HepG2 (cell line): ENCODE measurements around the gene G6PD. TPM values are rescaled to one million over a fixed set of nuclear protein-coding genes. Genes with fewer than 3 reads are reported as not detected.

Experiments
- ARNT2 ChIP-seq: sonication (generic); formaldehyde crosslinking; IDR thresholded peaks from 2 replicates; pipeline ENCODE4 v1.8.0; 2022; ENCODE audit warnings: mild to moderate bottlenecking, low read depth, missing genetic modification reagents, moderate library complexity
- HNRNPK ChIP-seq: fragments of 200-400 bp; formaldehyde crosslinking; IDR thresholded peaks from 2 replicates; pipeline ENCODE4 v1.6.1; 2018; ENCODE audit warnings: low read length, low read depth, moderate library complexity, mild to moderate bottlenecking; ENCODE audit not compliant: poor library complexity, severe bottlenecking
- KAT2B ChIP-seq: fragments of 150-350 bp; IDR thresholded peaks from 2 replicates; pipeline ENCODE4 v1.6.1; 2014; ENCODE audit warnings: low read depth, low read length, borderline replicate concordance
- MAF1 ChIP-seq: sonication (generic); formaldehyde crosslinking; IDR thresholded peaks from 2 replicates; pipeline ENCODE4 v1.5.0; 2020; ENCODE audit warnings: missing genetic modification reagents, borderline replicate concordance
- TGIF2 ChIP-seq: IDR thresholded peaks from 2 replicates; pipeline ENCODE4 v1.6.1; 2016; ENCODE audit warnings: control low read depth, missing compliant biosample characterization
- ZNF138 ChIP-seq: sonication (generic); formaldehyde crosslinking; IDR thresholded peaks from 2 replicates; pipeline ENCODE4 v1.5.0; 2020; ENCODE audit warnings: mild to moderate bottlenecking, low read depth, missing genetic modification reagents
- ZNF251 ChIP-seq: sonication (generic); formaldehyde crosslinking; IDR thresholded peaks from 2 replicates; pipeline ENCODE4 v1.9.0; 2021; ENCODE audit warnings: mild to moderate bottlenecking, missing genetic modification reagents
- ZNF496 ChIP-seq: sonication (generic); formaldehyde crosslinking; IDR thresholded peaks from 2 replicates; pipeline ENCODE4 v1.8.1; 2023; ENCODE audit warnings: mild to moderate bottlenecking, moderate library complexity, missing genetic modification reagents; ENCODE audit not compliant: insufficient replicate concordance
- ZNF549 ChIP-seq: sonication (generic); formaldehyde crosslinking; IDR thresholded peaks from 2 replicates; pipeline ENCODE4 v1.5.0; 2020; ENCODE audit warnings: missing genetic modification reagents
- ZNF775 ChIP-seq: sonication (generic); formaldehyde crosslinking; IDR thresholded peaks from 2 replicates; pipeline ENCODE4 v1.4.0; 2020; ENCODE audit warnings: missing genetic modification reagents, mild to moderate bottlenecking, moderate library complexity, borderline replicate concordance
- ZSCAN31 ChIP-seq: sonication (generic); formaldehyde crosslinking; IDR thresholded peaks from 2 replicates; pipeline ENCODE4 v1.5.0; 2020; ENCODE audit warnings: low read depth, mild to moderate bottlenecking, missing genetic modification reagents
- polyA plus RNA-seq, 8 experiments: library from polyadenylated mRNA; depleted of rRNA in 3 of 8; stranded (reverse) in 7 of 8; unstranded in 1 of 8; fragments of >200 nt; fragmentation: Illumina TruSeq in 4 of 8; extraction: Trizol in 4 of 8; gene quantifications; 2 replicates each; pipeline versions ENCODE4 v1.2.1 to v1.2.3, GENCODE V29; 2011 to 2016; ENCODE audit warnings: low read depth in 4 of 8, missing spikeins in 1 of 8, mixed read lengths in 1 of 8; ENCODE audit not compliant: insufficient read depth in 1 of 8
- total RNA-seq, 5 experiments: library from RNA; depleted of rRNA; stranded (reverse); fragments of >200 nt; fragmentation: Illumina TruSeq; extraction: Trizol; gene quantifications; 2 replicates each; pipeline ENCODE4 v1.2.3, GENCODE V29; 2016; ENCODE audit warnings: low read depth in 1 of 5
- TF ChIP-seq, protein P1 (sequence below): sonication (generic); formaldehyde crosslinking; IDR thresholded peaks from 2 replicates; pipeline ENCODE4 v1.4.0; 2020; ENCODE audit warnings: missing genetic modification reagents
- TF ChIP-seq, protein P2 (sequence below): sonication (generic); formaldehyde crosslinking; IDR thresholded peaks from 2 replicates; pipeline ENCODE4 v1.4.0; 2020; ENCODE audit warnings: missing genetic modification reagents
- TF ChIP-seq, protein P3 (sequence below): sonication (generic); formaldehyde crosslinking; IDR thresholded peaks from 2 replicates; pipeline ENCODE4 v1.4.0; 2020; ENCODE audit warnings: mild to moderate bottlenecking, missing genetic modification reagents
- TF ChIP-seq, protein P4 (sequence below): IDR thresholded peaks from 2 replicates; pipeline ENCODE4 v1.6.1; 2016
- TF ChIP-seq, protein P5 (sequence below): sonication (generic); formaldehyde crosslinking; IDR thresholded peaks from 2 replicates; pipeline ENCODE4 v1.4.0; 2020; ENCODE audit warnings: mild to moderate bottlenecking, missing genetic modification reagents
- TF ChIP-seq, protein P6 (sequence below): sonication (generic); formaldehyde crosslinking; conservative IDR thresholded peaks from 2 replicates; pipeline ENCODE4 v1.4.0; 2020; ENCODE audit warnings: missing genetic modification reagents

G6PD gene
- total and polyA plus RNA-seq, 2 of the 13 experiments (the other 11 are each of a cell fraction or from before 2014, with no cell fraction given): 18.8 to 28.8 TPM

DNA sequence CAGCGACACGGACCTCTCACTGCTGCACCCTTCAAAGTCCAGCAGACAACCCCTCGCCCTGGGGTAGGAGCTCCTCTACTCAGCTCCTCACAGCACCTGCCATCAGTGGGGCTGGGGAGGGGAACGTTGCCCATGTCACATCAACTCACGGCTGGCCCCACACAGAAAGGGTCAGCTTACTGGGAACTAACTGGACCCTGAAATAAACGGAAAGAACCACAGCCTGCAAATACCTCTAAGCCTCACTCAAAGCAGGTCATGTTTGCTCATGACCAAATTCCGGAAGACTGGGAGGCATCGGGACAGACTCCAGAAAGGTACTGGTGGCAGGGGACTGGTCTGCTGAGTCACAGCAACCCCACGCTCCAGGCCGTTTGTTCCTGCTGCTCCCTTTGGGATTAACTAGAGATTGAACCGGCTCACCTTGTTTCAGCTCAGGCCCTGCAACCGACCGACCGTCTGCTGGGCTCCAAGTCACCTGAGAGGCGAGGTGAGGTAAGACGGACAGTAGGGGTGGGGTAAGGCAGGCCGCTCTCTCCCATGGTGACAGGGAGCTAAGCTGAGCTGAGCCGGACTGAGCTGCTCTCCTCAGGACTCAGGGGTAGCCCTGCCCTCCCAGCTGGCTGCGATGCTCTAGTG lies 5.6 kb downstream of the G6PD start (continued):
- TF ChIP-seq, protein P1, sequence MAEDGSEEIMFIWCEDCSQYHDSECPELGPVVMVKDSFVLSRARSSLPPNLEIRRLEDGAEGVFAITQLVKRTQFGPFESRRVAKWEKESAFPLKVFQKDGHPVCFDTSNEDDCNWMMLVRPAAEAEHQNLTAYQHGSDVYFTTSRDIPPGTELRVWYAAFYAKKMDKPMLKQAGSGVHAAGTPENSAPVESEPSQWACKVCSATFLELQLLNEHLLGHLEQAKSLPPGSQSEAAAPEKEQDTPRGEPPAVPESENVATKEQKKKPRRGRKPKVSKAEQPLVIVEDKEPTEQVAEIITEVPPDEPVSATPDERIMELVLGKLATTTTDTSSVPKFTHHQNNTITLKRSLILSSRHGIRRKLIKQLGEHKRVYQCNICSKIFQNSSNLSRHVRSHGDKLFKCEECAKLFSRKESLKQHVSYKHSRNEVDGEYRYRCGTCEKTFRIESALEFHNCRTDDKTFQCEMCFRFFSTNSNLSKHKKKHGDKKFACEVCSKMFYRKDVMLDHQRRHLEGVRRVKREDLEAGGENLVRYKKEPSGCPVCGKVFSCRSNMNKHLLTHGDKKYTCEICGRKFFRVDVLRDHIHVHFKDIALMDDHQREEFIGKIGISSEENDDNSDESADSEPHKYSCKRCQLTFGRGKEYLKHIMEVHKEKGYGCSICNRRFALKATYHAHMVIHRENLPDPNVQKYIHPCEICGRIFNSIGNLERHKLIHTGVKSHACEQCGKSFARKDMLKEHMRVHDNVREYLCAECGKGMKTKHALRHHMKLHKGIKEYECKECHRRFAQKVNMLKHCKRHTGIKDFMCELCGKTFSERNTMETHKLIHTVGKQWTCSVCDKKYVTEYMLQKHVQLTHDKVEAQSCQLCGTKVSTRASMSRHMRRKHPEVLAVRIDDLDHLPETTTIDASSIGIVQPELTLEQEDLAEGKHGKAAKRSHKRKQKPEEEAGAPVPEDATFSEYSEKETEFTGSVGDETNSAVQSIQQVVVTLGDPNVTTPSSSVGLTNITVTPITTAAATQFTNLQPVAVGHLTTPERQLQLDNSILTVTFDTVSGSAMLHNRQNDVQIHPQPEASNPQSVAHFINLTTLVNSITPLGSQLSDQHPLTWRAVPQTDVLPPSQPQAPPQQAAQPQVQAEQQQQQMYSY (CRISPR knock-in tag): no peak
- TF ChIP-seq, protein P2, sequence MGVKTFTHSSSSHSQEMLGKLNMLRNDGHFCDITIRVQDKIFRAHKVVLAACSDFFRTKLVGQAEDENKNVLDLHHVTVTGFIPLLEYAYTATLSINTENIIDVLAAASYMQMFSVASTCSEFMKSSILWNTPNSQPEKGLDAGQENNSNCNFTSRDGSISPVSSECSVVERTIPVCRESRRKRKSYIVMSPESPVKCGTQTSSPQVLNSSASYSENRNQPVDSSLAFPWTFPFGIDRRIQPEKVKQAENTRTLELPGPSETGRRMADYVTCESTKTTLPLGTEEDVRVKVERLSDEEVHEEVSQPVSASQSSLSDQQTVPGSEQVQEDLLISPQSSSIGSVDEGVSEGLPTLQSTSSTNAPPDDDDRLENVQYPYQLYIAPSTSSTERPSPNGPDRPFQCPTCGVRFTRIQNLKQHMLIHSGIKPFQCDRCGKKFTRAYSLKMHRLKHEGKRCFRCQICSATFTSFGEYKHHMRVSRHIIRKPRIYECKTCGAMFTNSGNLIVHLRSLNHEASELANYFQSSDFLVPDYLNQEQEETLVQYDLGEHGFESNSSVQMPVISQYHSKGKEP: no peak
- TF ChIP-seq ZNF775 (CRISPR knock-in tag) (no peak), ZNF138 (CRISPR knock-in tag) (no peak), ZNF251 (CRISPR knock-in tag) (no peak), HNRNPK (no peak), ZNF549 (no peak), ZNF496 (no peak), ZSCAN31 (CRISPR knock-in tag) (no peak; the same call in 1 of the 2 replicates), ARNT2 (CRISPR knock-in tag) (no peak), KAT2B (no peak), TGIF2 (no peak), MAF1 (no peak)
- TF ChIP-seq, protein P3, sequence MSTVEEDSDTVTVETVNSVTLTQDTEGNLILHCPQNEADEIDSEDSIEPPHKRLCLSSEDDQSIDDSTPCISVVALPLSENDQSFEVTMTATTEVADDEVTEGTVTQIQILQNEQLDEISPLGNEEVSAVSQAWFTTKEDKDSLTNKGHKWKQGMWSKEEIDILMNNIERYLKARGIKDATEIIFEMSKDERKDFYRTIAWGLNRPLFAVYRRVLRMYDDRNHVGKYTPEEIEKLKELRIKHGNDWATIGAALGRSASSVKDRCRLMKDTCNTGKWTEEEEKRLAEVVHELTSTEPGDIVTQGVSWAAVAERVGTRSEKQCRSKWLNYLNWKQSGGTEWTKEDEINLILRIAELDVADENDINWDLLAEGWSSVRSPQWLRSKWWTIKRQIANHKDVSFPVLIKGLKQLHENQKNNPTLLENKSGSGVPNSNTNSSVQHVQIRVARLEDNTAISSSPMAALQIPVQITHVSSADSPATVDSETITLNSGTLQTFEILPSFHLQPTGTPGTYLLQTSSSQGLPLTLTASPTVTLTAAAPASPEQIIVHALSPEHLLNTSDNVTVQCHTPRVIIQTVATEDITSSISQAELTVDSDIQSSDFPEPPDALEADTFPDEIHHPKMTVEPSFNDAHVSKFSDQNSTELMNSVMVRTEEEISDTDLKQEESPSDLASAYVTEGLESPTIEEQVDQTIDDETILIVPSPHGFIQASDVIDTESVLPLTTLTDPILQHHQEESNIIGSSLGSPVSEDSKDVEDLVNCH: no peak
- TF ChIP-seq, protein P4, sequence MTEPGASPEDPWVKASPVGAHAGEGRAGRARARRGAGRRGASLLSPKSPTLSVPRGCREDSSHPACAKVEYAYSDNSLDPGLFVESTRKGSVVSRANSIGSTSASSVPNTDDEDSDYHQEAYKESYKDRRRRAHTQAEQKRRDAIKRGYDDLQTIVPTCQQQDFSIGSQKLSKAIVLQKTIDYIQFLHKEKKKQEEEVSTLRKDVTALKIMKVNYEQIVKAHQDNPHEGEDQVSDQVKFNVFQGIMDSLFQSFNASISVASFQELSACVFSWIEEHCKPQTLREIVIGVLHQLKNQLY (CRISPR knock-in tag): no peak
- TF ChIP-seq, protein P5, sequence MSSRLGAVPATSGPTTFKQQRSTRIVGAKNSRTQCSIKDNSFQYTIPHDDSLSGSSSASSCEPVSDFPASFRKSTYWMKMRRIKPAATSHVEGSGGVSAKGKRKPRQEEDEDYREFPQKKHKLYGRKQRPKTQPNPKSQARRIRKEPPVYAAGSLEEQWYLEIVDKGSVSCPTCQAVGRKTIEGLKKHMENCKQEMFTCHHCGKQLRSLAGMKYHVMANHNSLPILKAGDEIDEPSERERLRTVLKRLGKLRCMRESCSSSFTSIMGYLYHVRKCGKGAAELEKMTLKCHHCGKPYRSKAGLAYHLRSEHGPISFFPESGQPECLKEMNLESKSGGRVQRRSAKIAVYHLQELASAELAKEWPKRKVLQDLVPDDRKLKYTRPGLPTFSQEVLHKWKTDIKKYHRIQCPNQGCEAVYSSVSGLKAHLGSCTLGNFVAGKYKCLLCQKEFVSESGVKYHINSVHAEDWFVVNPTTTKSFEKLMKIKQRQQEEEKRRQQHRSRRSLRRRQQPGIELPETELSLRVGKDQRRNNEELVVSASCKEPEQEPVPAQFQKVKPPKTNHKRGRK (CRISPR knock-in tag): no peak
- TF ChIP-seq, protein P6, sequence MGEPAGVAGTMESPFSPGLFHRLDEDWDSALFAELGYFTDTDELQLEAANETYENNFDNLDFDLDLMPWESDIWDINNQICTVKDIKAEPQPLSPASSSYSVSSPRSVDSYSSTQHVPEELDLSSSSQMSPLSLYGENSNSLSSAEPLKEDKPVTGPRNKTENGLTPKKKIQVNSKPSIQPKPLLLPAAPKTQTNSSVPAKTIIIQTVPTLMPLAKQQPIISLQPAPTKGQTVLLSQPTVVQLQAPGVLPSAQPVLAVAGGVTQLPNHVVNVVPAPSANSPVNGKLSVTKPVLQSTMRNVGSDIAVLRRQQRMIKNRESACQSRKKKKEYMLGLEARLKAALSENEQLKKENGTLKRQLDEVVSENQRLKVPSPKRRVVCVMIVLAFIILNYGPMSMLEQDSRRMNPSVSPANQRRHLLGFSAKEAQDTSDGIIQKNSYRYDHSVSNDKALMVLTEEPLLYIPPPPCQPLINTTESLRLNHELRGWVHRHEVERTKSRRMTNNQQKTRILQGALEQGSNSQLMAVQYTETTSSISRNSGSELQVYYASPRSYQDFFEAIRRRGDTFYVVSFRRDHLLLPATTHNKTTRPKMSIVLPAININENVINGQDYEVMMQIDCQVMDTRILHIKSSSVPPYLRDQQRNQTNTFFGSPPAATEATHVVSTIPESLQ (CRISPR knock-in tag): no peak
